ENCODE data around the gene VPS37B.

Gene VPS37B

DNA sequence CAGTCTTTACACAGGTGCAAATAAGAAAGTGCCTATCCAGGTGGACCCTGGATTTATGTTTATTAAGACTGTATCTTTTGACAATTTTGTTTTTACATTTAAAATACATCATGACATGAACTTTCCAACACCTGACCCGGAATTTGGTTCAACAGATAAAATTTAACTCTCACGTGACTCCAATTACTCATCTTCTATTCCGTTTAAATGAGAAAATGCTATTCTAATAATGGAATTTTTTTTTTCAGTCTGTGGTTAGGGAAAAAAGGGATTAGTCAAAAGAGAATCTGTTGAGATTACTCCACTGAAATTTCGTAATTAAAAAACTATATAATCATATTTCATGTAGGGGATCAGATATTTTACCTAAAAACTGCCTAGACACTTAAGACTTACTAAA lies 11.1 kb downstream of the VPS37B start:
- Histone ChIP-seq H3K9ac (ENCODE audit: low read length) (no peak overlapping the region), H3F3A (ENCODE audit: insufficient read depth) (no peaks in the 10 kb centered on the region), H3K27ac (ENCODE audit: low read depth, low read length) (no peak overlapping the region), H3K27me3 (ENCODE audit: low read length) (no peaks in the 10 kb centered on the region), H3K4me2 (ENCODE audit: low read depth, low read length, poor library complexity, severe bottlenecking) (no peak overlapping the region), H3K79me2 (ENCODE audit: insufficient read depth, low read length) (no peaks in the 10 kb centered on the region), H3K9me2 (replicated peaks; ENCODE audit: insufficient read depth, low read length) (no peaks in the 10 kb centered on the region), H3K9me3 (ENCODE audit: insufficient read depth, low read length) (no peaks in the 10 kb centered on the region), H3K36me3 (ENCODE audit: low read length) (no peaks in the 10 kb centered on the region), H2AFZ (ENCODE audit: low read depth, low read length, severe bottlenecking) (no peak overlapping the region), H4K20me1 (ENCODE audit: low read depth, low read length) (no peaks in the 10 kb centered on the region), H3K4me3 (ENCODE audit: insufficient read depth, low read length, poor library complexity, severe bottlenecking) (no peak overlapping the region)
- TF ChIP-seq, protein P1, sequence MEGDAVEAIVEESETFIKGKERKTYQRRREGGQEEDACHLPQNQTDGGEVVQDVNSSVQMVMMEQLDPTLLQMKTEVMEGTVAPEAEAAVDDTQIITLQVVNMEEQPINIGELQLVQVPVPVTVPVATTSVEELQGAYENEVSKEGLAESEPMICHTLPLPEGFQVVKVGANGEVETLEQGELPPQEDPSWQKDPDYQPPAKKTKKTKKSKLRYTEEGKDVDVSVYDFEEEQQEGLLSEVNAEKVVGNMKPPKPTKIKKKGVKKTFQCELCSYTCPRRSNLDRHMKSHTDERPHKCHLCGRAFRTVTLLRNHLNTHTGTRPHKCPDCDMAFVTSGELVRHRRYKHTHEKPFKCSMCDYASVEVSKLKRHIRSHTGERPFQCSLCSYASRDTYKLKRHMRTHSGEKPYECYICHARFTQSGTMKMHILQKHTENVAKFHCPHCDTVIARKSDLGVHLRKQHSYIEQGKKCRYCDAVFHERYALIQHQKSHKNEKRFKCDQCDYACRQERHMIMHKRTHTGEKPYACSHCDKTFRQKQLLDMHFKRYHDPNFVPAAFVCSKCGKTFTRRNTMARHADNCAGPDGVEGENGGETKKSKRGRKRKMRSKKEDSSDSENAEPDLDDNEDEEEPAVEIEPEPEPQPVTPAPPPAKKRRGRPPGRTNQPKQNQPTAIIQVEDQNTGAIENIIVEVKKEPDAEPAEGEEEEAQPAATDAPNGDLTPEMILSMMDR (IDR thresholded peaks at IDR 0.05; ENCODE audit: insufficient read depth, low read length, poor library complexity, severe bottlenecking), result no peak
- TF ChIP-seq EZH2phosphoT487 (conservative IDR thresholded peaks at IDR 0.05; ENCODE audit: low read length), result no peak

DNA sequence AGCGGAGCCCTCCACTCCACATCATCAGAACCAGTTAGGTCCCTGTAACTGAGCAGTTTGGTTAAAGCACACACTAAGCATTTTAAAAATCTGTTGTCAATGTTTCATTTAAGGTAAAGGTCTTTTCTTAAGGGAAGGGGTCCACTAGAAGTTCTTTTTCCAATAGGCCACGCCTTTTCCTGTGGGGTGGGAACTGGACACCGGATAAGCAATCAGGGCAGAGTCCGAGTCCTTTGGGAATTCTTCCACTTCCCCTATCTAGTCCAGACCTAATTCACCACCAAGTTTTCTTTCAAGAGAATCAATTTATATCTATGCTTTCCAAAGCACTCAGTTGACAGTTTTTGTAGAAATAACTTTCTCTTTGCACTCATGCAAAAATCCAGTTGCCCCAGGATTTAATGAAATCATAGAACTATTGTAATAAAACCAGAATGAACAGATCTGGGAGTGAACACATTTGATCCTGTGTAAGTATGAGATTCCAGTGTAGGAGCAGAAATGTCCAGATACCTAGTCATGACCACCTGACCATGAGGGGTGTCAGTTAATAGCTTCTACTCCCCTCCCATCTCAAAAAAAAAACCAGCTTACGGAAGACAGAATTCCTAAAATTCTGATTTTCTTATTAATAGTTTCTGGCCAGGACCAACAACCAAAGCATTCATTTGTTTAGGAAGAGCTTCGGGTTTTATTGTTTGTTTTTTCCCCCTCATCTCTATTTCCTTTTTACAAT lies 11.7 kb downstream of the VPS37B start:
- no peak overlapping the region for H3K9ac ChIP-seq (ENCODE audit: low read length)
- no peaks in the 10 kb centered on the region for H4K20me1 ChIP-seq (ENCODE audit: low read depth, low read length)
- no peaks in the 10 kb centered on the region for H3K36me3 ChIP-seq (ENCODE audit: low read length)
- no peaks in the 10 kb centered on the region for H3F3A ChIP-seq (ENCODE audit: insufficient read depth)
- no peaks in the 10 kb centered on the region for H3K9me3 ChIP-seq (ENCODE audit: insufficient read depth, low read length)
- H3K27me3 ChIP-seq (ENCODE audit: low read length), result no peaks in the 10 kb centered on the region
- H3K79me2 ChIP-seq (ENCODE audit: insufficient read depth, low read length), result no peaks in the 10 kb centered on the region
- H3K4me2 ChIP-seq (ENCODE audit: low read depth, low read length, poor library complexity, severe bottlenecking), result no peak overlapping the region
- H3K4me3 ChIP-seq (ENCODE audit: insufficient read depth, low read length, poor library complexity, severe bottlenecking), result no peak overlapping the region
- H3K27ac ChIP-seq (ENCODE audit: low read depth, low read length), result no peak overlapping the region
- H2AFZ ChIP-seq (ENCODE audit: low read depth, low read length, severe bottlenecking), result no peak overlapping the region
- H3K9me2 ChIP-seq (replicated peaks; ENCODE audit: insufficient read depth, low read length), result no peaks in the 10 kb centered on the region
- no peak for TF ChIP-seq EZH2phosphoT487 (conservative IDR thresholded peaks at IDR 0.05; ENCODE audit: low read length)
- TF ChIP-seq, protein P1 (IDR thresholded peaks at IDR 0.05; ENCODE audit: insufficient read depth, low read length, poor library complexity, severe bottlenecking), result no peak

DNA sequence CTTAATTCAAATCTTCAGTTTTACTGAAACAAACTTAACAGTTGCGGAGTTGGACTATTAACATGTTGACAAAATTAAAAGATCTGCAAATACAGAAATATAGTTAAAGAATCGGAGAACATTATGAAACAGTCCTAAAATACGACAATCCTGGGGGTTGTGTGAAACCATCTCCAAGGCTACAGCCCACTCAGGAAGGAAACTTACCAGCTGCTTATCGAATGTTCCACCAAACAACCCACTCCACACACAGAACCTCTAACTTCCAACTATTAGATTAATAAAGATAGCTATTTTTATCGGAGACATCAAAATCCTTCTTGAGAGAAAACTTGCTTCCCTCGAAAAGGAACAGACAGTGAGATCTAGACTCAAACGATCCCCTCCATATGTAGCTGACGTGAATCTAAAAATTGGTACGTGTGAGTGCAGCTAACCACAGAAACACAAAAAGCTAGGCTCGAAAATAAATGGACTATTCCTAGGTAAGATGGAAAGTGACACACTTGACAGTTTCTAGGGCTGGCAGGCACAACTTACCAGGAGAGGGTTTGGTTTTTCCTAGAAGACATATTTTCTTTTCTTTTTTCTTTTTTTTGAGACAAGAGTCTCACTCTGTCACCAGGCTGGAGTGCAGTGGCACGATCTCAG lies 12.9 kb downstream of the VPS37B start:
- Histone ChIP-seq H3K27me3 (ENCODE audit: low read length) (no peaks in the 10 kb centered on the region), H3K36me3 (ENCODE audit: low read length) (no peaks in the 10 kb centered on the region), H3K79me2 (ENCODE audit: insufficient read depth, low read length) (no peaks in the 10 kb centered on the region), H4K20me1 (ENCODE audit: low read depth, low read length) (no peaks in the 10 kb centered on the region), H3K4me3 (ENCODE audit: insufficient read depth, low read length, poor library complexity, severe bottlenecking) (no peak overlapping the region), H3K9ac (ENCODE audit: low read length) (no peak overlapping the region), H3K27ac (ENCODE audit: low read depth, low read length) (no peak overlapping the region), H3F3A (ENCODE audit: insufficient read depth) (no peaks in the 10 kb centered on the region), H3K9me2 (replicated peaks; ENCODE audit: insufficient read depth, low read length) (no peaks in the 10 kb centered on the region), H3K4me2 (ENCODE audit: low read depth, low read length, poor library complexity, severe bottlenecking) (no peak overlapping the region), H2AFZ (ENCODE audit: low read depth, low read length, severe bottlenecking) (no peak overlapping the region), H3K9me3 (ENCODE audit: insufficient read depth, low read length) (no peaks in the 10 kb centered on the region)
- TF ChIP-seq EZH2phosphoT487 (conservative IDR thresholded peaks at IDR 0.05; ENCODE audit: low read length), result no peak
- TF ChIP-seq, protein P1 (IDR thresholded peaks at IDR 0.05; ENCODE audit: insufficient read depth, low read length, poor library complexity, severe bottlenecking), result no peak
